HG03159 (cell line): ENCODE results near the gene MAP3K21.

Experiments used
- ATAC-seq: cut with Tn5 transposase; IDR thresholded peaks from one replicate; pipeline ENCODE4 v1.9.1; 2021; ENCODE audit warnings: mild to moderate bottlenecking, moderate library complexity; ENCODE audit not compliant: unreplicated experiment

The MAP3K21 gene

DNA sequence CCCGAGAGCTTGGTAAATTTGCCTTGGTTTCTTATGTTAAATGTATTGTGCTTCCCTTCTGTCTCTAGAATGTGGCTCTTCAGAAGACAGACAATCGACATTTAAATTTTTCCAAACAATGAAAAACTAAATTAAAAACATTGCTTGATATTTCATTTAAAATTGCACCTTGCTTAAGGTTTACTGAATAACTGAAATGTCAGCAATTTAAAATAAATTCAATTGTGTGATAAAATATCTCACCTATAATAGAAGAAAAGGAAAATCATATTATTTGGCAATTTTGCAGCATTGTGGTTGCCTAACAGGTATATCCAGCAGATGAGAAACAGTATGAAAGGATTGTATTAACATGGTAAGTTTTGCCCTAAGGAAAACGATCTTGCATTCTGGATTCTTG is 56.5 kb downstream of the MAP3K21 start:
- no peak for ATAC-seq

- ATAC-seq = no peak
Measured at GRCh38 chr1:233386336-233386735, 58.8 kb downstream of the MAP3K21 start.

GRCh38 chr1:233387585-233387984 is 60.1 kb downstream of the MAP3K21 start:
- ATAC-seq = no peak

DNA sequence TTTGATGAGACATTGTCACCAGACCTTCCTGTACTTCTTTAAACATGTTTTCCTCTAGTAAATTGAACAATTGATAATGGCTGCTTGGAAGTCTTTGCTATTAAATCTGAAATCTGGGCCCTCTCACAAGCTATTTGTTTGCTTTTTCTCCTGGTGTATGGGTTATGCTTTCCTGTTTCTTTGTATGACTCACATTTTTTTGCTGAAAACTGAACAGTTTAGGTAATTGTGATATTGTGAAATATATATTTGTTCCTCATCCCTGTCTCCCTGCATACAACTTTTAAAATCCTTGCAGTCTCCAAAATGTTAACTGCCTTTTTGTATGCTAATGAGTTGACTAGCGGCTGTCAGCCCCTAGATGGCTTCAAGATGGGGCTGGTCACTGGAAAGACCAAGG is 61.6 kb downstream of the MAP3K21 start:
- no peak for ATAC-seq

GRCh38 chr1:233389893-233390292 is 62.4 kb downstream of the MAP3K21 start:
- no peak for ATAC-seq

DNA sequence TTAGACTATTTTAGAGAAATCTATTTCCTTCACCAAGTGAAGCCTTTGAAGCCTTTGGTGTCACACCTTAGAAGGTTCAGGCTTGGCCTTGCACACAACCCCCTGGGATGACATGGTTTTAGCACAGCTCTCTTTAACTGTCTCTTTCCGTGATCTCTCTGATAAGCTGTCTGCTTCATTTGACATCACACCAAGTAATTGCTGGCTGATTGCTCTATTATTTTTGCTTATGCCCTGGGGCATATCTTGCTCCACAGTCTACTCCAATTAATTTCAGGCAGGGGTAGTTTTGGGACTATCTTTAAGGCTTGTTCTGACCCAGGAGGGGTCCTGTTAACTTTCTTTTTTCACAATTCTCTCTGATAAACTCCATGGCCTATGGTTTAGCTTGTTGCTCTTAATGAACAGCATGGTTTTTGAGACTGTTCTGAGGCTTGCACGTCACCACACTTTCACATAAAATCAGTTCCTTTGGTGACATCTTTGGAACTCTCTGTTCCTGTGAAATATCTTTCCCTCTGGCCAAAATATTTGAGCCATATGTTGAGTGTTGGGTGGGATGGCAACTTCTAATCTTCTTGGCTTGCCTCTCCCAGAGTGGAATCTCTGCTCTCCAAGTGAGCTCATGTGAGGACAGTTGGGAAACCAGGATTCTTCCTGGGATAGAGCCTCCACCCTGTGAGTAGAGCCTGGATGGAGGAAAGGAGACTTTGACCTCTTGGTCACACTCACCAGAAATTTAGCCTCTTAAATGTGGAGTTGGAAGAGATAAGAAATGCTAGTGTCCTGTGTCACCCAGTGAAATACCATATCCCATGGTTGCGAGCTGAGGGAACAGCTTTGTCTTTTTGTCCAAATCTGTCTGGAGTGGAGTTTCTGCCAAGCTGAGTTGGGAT is 63.6 kb downstream of the MAP3K21 start:
- ATAC-seq = no peak

- ATAC-seq = no peak
Measured at GRCh38 chr1:233393084-233393840, 65.7 kb downstream of the MAP3K21 start.

- no peak for ATAC-seq
Measured at GRCh38 chr1:233393926-233394680, 66.6 kb downstream of the MAP3K21 start.

DNA sequence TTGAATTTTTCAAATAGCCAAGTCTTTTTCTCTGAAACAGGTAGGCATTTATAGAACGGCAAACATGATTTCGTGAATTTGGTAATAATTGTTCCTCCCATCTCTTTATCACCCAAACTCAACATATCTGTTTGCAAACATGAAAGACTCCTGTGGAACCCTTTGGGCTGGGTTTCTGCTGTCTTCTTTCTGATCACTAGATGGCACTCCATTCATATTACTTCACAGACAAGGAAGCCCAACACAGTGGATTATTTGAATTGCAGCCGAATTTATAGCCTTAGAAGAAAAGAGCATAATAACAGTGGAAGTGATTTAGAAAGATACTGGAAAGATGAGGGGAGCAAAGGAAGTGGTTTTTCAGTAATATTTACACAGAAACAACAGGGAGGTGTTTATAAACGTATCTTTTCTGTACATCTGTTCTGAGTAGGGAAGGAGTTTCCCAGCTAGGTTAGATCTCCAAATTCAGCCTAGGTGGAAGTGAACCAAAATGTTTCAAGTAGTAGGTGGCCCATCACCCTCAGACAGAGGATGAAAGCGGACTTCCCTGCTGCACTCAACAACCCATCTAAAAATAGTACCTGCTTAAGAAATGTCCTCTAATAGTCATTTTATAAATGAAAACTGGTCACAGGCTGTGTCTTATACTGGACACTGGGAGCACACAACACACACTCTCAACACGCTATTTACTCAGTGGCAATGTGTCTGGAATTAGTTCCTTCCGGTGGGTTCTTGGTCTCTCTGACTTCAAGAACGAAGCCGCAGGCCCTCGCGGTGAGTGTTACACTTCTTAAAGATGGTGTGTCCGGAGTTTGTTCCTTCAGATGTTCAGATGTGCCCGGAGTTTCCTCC is 67.6 kb downstream of the MAP3K21 start:
- ATAC-seq = peak; percentile 90

- no peak for ATAC-seq
Measured at GRCh38 chr1:233395863-233396646, 68.5 kb downstream of the MAP3K21 start.

GRCh38 chr1:233406339-233406960 is 78.9 kb downstream of the MAP3K21 start:
- no peak for ATAC-seq

DNA sequence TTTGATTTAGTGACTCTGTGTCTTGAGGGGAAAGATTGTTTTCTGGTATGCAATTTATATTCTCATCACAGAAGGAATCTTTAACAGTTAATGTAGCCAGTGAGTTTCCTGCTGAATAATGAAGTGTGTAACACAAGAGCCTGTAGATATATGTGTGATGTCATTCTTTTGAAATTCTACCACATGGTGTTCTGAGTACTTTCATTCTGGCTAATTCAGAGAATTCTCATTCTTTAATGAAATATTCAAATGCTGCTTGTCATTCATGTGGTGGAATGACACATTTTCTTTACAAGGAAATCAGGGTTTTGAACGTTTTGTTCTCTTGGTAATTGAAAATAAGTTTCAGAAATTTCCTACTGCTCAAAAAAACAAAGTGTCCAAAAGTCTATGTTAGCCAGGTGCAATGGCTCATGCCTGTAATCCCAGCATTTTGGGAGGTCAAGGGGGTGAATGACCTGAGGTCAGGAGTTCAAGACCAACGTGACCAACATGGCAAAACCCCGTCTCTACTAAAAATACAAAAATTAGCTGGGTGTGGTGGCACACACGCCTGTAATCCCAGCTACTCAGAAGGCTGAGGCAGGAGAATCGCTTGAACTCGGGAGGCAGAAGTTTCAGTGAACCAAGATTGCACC is 79.6 kb downstream of the MAP3K21 start:
- no peak for ATAC-seq

DNA sequence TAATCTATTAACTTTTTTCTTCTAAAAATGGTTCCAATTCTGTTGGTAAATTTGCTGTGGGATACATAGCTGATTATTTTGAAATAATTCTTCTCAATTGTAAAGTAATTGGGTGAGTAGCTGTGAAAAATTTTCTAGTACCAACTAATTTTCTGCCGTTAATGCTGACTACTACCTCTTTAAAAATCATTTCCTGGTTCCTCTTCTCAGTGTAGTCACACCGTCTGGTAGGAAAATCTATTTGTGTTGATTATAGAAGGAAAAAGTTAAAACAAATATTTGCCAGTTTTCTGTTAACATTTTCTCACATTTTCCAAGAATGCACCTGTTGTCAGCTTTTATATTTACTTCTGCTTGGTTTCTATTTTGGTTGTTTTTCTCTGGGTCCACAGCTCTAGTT is 82.0 kb downstream of the MAP3K21 start:
- no peak for ATAC-seq

- no peak for ATAC-seq
Measured at GRCh38 chr1:233410906-233411305, 83.4 kb downstream of the MAP3K21 start.

DNA sequence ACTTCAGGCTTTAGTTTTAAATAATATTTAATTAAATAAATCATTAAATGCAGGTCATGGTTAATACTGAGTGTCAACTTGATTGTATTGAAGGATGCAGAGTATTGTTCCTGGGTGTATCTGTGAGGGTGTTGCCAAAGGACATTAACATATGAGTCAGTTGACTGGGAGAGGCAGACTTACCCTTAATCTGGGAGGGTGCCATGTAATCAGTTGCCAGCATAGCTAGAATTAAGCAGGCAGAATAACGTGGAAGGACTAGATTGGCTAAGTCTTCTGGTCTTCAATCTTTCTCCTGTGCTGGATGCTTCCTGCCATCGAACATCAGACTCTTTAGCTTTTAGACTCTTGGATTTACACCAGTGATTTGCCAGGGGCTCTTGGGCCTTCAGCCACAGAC is 85.3 kb downstream of the MAP3K21 start:
- ATAC-seq = no peak

DNA sequence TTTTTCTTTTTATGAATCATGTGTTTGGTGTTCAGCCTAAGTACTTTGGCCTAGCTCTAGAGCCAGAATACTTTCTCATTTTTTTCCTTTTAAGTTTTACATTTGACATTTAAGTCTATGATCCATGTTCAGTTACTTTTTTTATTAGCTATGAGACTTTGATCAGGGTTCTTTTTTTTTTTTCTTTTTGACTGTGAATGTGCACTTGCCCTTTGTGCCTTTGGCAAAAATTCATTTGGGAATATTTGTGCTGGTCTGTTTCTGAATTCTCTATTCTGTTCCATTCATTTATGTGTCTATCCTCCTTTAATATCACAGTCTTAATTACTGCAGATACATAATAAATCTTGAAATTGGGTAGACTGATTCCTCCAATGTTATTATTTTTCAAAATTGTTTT is 93.8 kb downstream of the MAP3K21 start:
- ATAC-seq = no peak

- no peak for ATAC-seq
Measured at GRCh38 chr1:233424779-233425178, 97.3 kb downstream of the MAP3K21 start.

GRCh38 chr1:233427907-233428306 is 100.4 kb downstream of the MAP3K21 start:
- no peak for ATAC-seq
